ENCODE data around the gene CD6. TPM values are rescaled to one million over a fixed set of nuclear protein-coding genes. Genes with fewer than 3 reads are reported as not detected.

The CD6 gene
- total RNA-seq, 4 donors from 2014 or later: 0.16 to 0.25 TPM; not detected in 2

DNA sequence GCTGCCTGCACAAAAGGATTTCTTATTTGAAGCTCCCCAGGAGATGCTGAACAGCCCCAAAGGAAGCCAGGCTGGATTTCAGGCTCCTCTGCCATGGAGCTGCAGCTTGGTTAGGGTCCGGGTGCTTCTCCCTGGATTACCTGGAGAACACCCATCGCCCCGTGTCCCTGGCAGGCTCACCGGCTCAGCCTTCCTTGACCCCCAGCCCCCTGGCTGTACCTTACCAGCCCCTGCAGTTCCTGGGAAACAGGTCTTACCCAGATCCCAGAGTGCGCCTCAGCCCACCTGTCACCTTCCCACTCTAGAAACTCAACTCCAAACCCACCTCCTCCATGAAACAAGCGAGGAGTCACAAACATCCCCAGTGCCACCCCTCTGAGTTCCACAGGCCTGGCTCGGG lies 85.5 kb downstream of the CD6 start:
- intact Hi-C loops (cut with DNase I; ENCODE audit: low total_unique reads) (no loop called here), in situ Hi-C loops (cut with MboI; ENCODE audit: low sequenced_read_pairs in 4 of 4) (no loop called here)
- Histone ChIP-seq H3K9me3 (no peaks in the 10 kb centered on the region), H3K36me3 (no peaks in the 10 kb centered on the region), H3K4me1 (no peaks in the 10 kb centered on the region), H3K27ac (no peak overlapping the region), H3K27me3 (no peaks in the 10 kb centered on the region), H3K4me3 (no peak overlapping the region)
- ATAC-seq: no peak
- TF ChIP-seq CTCF (IDR thresholded peaks at IDR 0.05 in 4 of 5, conservative IDR thresholded peaks at IDR 0.05 in 1 of 5): no peak
- TF ChIP-seq POLR2A (IDR thresholded peaks at IDR 0.05): no peak
- DNase-seq: no peak

DNA sequence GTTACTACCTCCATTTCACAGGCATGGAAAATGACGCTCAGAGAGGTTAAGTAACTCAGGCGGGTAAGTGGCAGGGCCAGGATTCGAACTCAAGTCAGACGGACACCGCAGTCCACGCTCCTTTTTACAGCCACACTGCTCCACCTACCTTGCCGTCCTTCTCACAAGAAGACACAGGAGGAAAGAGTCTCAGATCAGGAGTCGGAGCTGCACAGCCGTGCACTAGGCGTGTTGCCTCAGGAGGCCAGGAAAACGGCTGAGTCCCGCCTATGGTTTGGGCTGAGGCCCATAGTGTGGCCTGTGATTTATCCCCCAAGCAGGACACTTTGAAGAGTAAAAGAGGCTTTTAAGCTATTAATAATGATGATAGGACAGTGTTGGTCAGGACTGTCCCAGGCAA lies 86.1 kb downstream of the CD6 start:
- ATAC-seq (no peak), DNase-seq (no peak)
- no peaks in the 10 kb centered on the region for H3K27me3 ChIP-seq
- no peak overlapping the region for H3K4me3 ChIP-seq
- in situ Hi-C loops (cut with MboI; ENCODE audit: low sequenced_read_pairs in 4 of 4) (no loop called here), intact Hi-C loops (cut with DNase I; ENCODE audit: low total_unique reads) (no loop called here)
- H3K4me1 ChIP-seq: no peaks in the 10 kb centered on the region
- no peaks in the 10 kb centered on the region for H3K9me3 ChIP-seq
- TF ChIP-seq CTCF (IDR thresholded peaks at IDR 0.05 in 4 of 5, conservative IDR thresholded peaks at IDR 0.05 in 1 of 5) (no peak), POLR2A (IDR thresholded peaks at IDR 0.05) (no peak)
- no peaks in the 10 kb centered on the region for H3K36me3 ChIP-seq
- no peak overlapping the region for H3K27ac ChIP-seq

DNA sequence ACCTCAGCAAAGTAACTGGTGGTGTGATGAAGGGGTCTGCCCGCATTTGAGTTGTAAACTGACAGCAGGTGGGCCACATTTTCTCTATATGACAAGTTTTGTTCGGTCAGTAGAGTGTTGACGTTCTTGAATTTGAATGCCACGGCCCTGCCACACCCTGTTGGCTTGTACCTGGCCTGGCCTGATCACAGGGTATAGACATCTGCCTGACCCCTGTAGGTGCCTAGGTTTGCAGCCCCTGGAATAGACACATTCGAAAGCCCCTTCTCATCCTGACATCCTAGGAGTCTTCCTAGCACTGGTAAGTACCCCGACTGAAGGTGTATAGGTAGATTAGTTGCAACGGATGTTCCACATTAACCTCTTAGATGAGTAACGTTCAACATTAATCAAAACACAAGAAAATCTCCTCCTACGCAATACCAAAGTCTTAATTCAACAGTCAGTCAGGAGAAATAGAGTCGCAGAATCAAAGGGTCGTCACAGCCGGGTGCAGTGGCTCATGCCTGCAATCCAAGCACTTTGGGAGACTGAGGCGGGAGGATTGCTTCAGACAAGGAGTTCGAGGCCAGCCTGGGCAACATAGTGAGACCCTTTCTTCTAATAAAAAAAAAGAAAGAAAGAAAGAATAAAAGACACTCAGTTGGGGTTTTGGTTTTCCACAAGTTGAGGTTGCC lies 87.2 kb downstream of the CD6 start:
- TF ChIP-seq POLR2A (IDR thresholded peaks at IDR 0.05) (no peak), CTCF (IDR thresholded peaks at IDR 0.05 in 4 of 5, conservative IDR thresholded peaks at IDR 0.05 in 1 of 5) (no peak)
- H3K4me3 ChIP-seq: no peak overlapping the region
- no peak for DNase-seq
- in situ Hi-C loops (cut with MboI; ENCODE audit: low sequenced_read_pairs in 4 of 4) (no loop called here), intact Hi-C loops (cut with DNase I; ENCODE audit: low total_unique reads) (no loop called here)
- H3K36me3 ChIP-seq: no peaks in the 10 kb centered on the region
- no peaks in the 10 kb centered on the region for H3K4me1 ChIP-seq
- no peak for ATAC-seq
- H3K27me3 ChIP-seq: no peaks in the 10 kb centered on the region
- H3K27ac ChIP-seq: no peak overlapping the region
- no peaks in the 10 kb centered on the region for H3K9me3 ChIP-seq

- Histone ChIP-seq H3K4me3 (no peak overlapping the region), H3K9me3 (no peaks in the 10 kb centered on the region), H3K36me3 (no peaks in the 10 kb centered on the region), H3K27ac (no peak overlapping the region), H3K4me1 (no peaks in the 10 kb centered on the region), H3K27me3 (no peaks in the 10 kb centered on the region)
- DNase-seq (no peak), ATAC-seq (no peak)
- in situ Hi-C loops (cut with MboI; ENCODE audit: low sequenced_read_pairs in 4 of 4) (no loop called here), intact Hi-C loops (cut with DNase I; ENCODE audit: low total_unique reads) (no loop called here)
- TF ChIP-seq CTCF (IDR thresholded peaks at IDR 0.05 in 4 of 5, conservative IDR thresholded peaks at IDR 0.05 in 1 of 5): no peak
- TF ChIP-seq POLR2A (IDR thresholded peaks at IDR 0.05): no peak
These were observed 87.8 kb downstream of the CD6 start for GRCh38 chr11:61059260-61059752.
